ENCODE results near the gene OSBPL10.
"Not testable (repeated sequence)": the region's sequence is repeated elsewhere in the genome, so short reads cannot be mapped to it uniquely, and the experiment has no call there.

OSBPL10 gene

GRCh38 chr3:32002561-32003368 is 21.7 kb upstream of the OSBPL10 start:
- DNase-seq (ENCODE audit: low spot score): no peak
- TF ChIP-seq CTCF (IDR thresholded peaks at IDR 0.05; ENCODE audit: extremely low read depth, insufficient read depth, missing control alignments): no peak
- in situ Hi-C loops (cut with MboI; ENCODE audit: low pct_unique_long_range_greater_than_20kb, low sequenced_read_pairs, unreplicated experiment): no loop called here

- DNase-seq (ENCODE audit: low spot score): no peak
- TF ChIP-seq CTCF (IDR thresholded peaks at IDR 0.05; ENCODE audit: extremely low read depth, insufficient read depth, missing control alignments): no peak
- in situ Hi-C loops (cut with MboI; ENCODE audit: low pct_unique_long_range_greater_than_20kb, low sequenced_read_pairs, unreplicated experiment): no loop called here
Observed at GRCh38 chr3:32000877-32001276, 19.8 kb upstream of the OSBPL10 start.

- TF ChIP-seq CTCF (IDR thresholded peaks at IDR 0.05; ENCODE audit: extremely low read depth, insufficient read depth, missing control alignments): no peak
- in situ Hi-C loops (cut with MboI; ENCODE audit: low pct_unique_long_range_greater_than_20kb, low sequenced_read_pairs, unreplicated experiment): no loop called here
- no peak for DNase-seq (ENCODE audit: low spot score)
Observed at GRCh38 chr3:31999907-32000439, 18.9 kb upstream of the OSBPL10 start.

GRCh38 chr3:31997500-31997899 is 16.4 kb upstream of the OSBPL10 start:
- in situ Hi-C loops (cut with MboI; ENCODE audit: low pct_unique_long_range_greater_than_20kb, low sequenced_read_pairs, unreplicated experiment): no loop called here

GRCh38 chr3:31996195-31996594 is 15.1 kb upstream of the OSBPL10 start:
- in situ Hi-C loops (cut with MboI; ENCODE audit: low pct_unique_long_range_greater_than_20kb, low sequenced_read_pairs, unreplicated experiment): no loop called here
- DNase-seq (ENCODE audit: low spot score): peak; percentile 23

More at GRCh38 chr3:31997500-31997899, 16.4 kb upstream of the OSBPL10 start:
- no peak for TF ChIP-seq CTCF (IDR thresholded peaks at IDR 0.05; ENCODE audit: extremely low read depth, insufficient read depth, missing control alignments)
- no peak for DNase-seq (ENCODE audit: low spot score)

GRCh38 chr3:31995026-31995425 is 14.0 kb upstream of the OSBPL10 start:
- in situ Hi-C loops (cut with MboI; ENCODE audit: low pct_unique_long_range_greater_than_20kb, low sequenced_read_pairs, unreplicated experiment); DNase-seq (ENCODE audit: low spot score): not testable (repeated sequence)

More at GRCh38 chr3:31996195-31996594, 15.1 kb upstream of the OSBPL10 start:
- no peak for TF ChIP-seq CTCF (IDR thresholded peaks at IDR 0.05; ENCODE audit: extremely low read depth, insufficient read depth, missing control alignments)

- no peak for DNase-seq (ENCODE audit: low spot score)
- in situ Hi-C loops (cut with MboI; ENCODE audit: low pct_unique_long_range_greater_than_20kb, low sequenced_read_pairs, unreplicated experiment): no loop called here
- TF ChIP-seq CTCF (IDR thresholded peaks at IDR 0.05; ENCODE audit: extremely low read depth, insufficient read depth, missing control alignments): no peak
Observed at GRCh38 chr3:31993843-31994242, 12.8 kb upstream of the OSBPL10 start.

- DNase-seq (ENCODE audit: low spot score); in situ Hi-C loops (cut with MboI; ENCODE audit: low pct_unique_long_range_greater_than_20kb, low sequenced_read_pairs, unreplicated experiment): not testable (repeated sequence)
Observed at GRCh38 chr3:31992995-31993394, 11.9 kb upstream of the OSBPL10 start.

All from GM13977 (cell line).